Suprapubic skin (tissue), 4 donors: ENCODE results near the gene LRMDA. TPM values are rescaled to one million over a fixed set of nuclear protein-coding genes. Genes with fewer than 3 reads are reported as not detected.

Experiments
- DNase-seq, 2 donors: peaks; one replicate each; pipeline ENCODE4 v3.0.0-alpha.2; 2019; ENCODE audit warnings: low spot score in 2 of 2
- H3K27ac ChIP-seq: fragments of 200-600 bp; sonication (generic); one replicate; pipeline ENCODE4 v1.5.1; 2019
- H3K27me3 ChIP-seq: fragments of 200-600 bp; sonication (generic); one replicate; pipeline ENCODE4 v1.5.1; 2019
- H3K36me3 ChIP-seq: fragments of 200-600 bp; sonication (generic); one replicate; pipeline ENCODE4 v1.5.1; 2019
- H3K4me1 ChIP-seq: fragments of 200-600 bp; sonication (generic); one replicate; pipeline ENCODE4 v1.5.1; 2019
- H3K4me3 ChIP-seq: fragments of 200-600 bp; sonication (generic); one replicate; pipeline ENCODE4 v1.5.1; 2019; ENCODE audit warnings: mild to moderate bottlenecking
- H3K9me3 ChIP-seq: fragments of 200-600 bp; sonication (generic); one replicate; pipeline ENCODE4 v1.5.1; 2019
- CTCF ChIP-seq, 2 donors: fragments of 200-600 bp in 1 of 2; fragments of 450-650 bp in 1 of 2; sonication (generic) in 1 of 2; IDR thresholded peaks; one replicate each; pipeline ENCODE4 v1.5.1; 2016 to 2019; ENCODE audit warnings: antibody characterized with exemption in 2 of 2, mild to moderate bottlenecking in 1 of 2, moderate library complexity in 1 of 2
- EP300 ChIP-seq: sonication (generic); formaldehyde crosslinking; IDR thresholded peaks from one replicate; pipeline ENCODE4 v1.6.1; 2017; ENCODE audit warnings: antibody characterized with exemption
- POLR2A ChIP-seq, 2 donors: fragments of 450-650 bp; IDR thresholded peaks; one replicate each; pipeline ENCODE4 v1.6.1; 2017; ENCODE audit warnings: antibody characterized with exemption in 2 of 2, mild to moderate bottlenecking in 2 of 2, moderate library complexity in 2 of 2
- POLR2AphosphoS5 ChIP-seq, 3 donors: sonication (generic); formaldehyde crosslinking; IDR thresholded peaks; one replicate each; pipeline ENCODE4 v1.6.1; 2017; ENCODE audit warnings: antibody characterized with exemption in 3 of 3
- WGBS: methylation state at CpG from one replicate; pipeline ENCODE4 v1.1.5; 2018; 5-methylcytosine and 5-hydroxymethylcytosine counted together
- total RNA-seq, 4 donors: library from RNA; depleted of rRNA; stranded (reverse); fragments of >200 nt; gene quantifications; one replicate each; pipeline ENCODE4 v1.1.0, GENCODE V29; 2016

The LRMDA gene
- total RNA-seq, 4 donors from 2014 or later = 0.10 to 2.9 (median 1.9) TPM; not detected in 1

GRCh38 chr10:76357726-76358415 is 926.4 kb downstream of the LRMDA start:
- no peak for TF ChIP-seq CTCF (IDR thresholded peaks at IDR 0.05)
- no peak for TF ChIP-seq POLR2A (IDR thresholded peaks at IDR 0.05)
- no peak for TF ChIP-seq POLR2AphosphoS5 (IDR thresholded peaks at IDR 0.05)
- no peak for TF ChIP-seq EP300
- Histone ChIP-seq H3K36me3 (no peaks in the 10 kb centered on the region), H3K27me3 (no peaks in the 10 kb centered on the region), H3K27ac (no peak overlapping the region), H3K9me3 (no peaks in the 10 kb centered on the region), H3K4me3 (no peak overlapping the region), H3K4me1 (peaks cover 2% of the 10 kb centered on the region)
- 80% methylated on average over 8 of the region's 8 CpGs for WGBS
- no peak for DNase-seq

- 75% methylated on average over 5 of the region's 5 CpGs for WGBS
- no peak for DNase-seq
- TF ChIP-seq POLR2A (IDR thresholded peaks at IDR 0.05) (no peak), EP300 (no peak), POLR2AphosphoS5 (IDR thresholded peaks at IDR 0.05) (no peak), CTCF (IDR thresholded peaks at IDR 0.05) (no peak)
Measured at GRCh38 chr10:76358743-76359395, 927.4 kb downstream of the LRMDA start.

GRCh38 chr10:76375761-76376160 is 944.3 kb downstream of the LRMDA start:
- no peak for DNase-seq
- H3K27me3 ChIP-seq = no peaks in the 10 kb centered on the region
- no peak for TF ChIP-seq CTCF (IDR thresholded peaks at IDR 0.05)
- TF ChIP-seq POLR2A (IDR thresholded peaks at IDR 0.05) = no peak
- no peak for TF ChIP-seq POLR2AphosphoS5 (IDR thresholded peaks at IDR 0.05)
- TF ChIP-seq EP300 = no peak
- no peak overlapping the region for H3K27ac ChIP-seq
- H3K9me3 ChIP-seq = no peaks in the 10 kb centered on the region
- no peak overlapping the region for H3K4me3 ChIP-seq
- WGBS = 85% methylated on average over 1 of the region's 1 CpG
- H3K4me1 ChIP-seq = no peaks in the 10 kb centered on the region
- H3K36me3 ChIP-seq = no peaks in the 10 kb centered on the region

More at GRCh38 chr10:76358743-76359395, 927.4 kb downstream of the LRMDA start:
- Histone ChIP-seq H3K9me3 (no peaks in the 10 kb centered on the region), H3K27ac (no peak overlapping the region), H3K36me3 (no peaks in the 10 kb centered on the region), H3K4me1 (peaks cover 2% of the 10 kb centered on the region), H3K4me3 (no peak overlapping the region), H3K27me3 (no peaks in the 10 kb centered on the region)

GRCh38 chr10:76382381-76382851 is 951.0 kb downstream of the LRMDA start:
- H3K36me3 ChIP-seq = no peaks in the 10 kb centered on the region
- TF ChIP-seq POLR2A (IDR thresholded peaks at IDR 0.05) (no peak), POLR2AphosphoS5 (IDR thresholded peaks at IDR 0.05) (peak in 1 of 3 donors; percentile 33), EP300 (no peak)
- H3K27ac ChIP-seq = no peak overlapping the region
- H3K4me3 ChIP-seq = no peak overlapping the region
- H3K4me1 ChIP-seq = no peaks in the 10 kb centered on the region
- WGBS = 41% methylated on average over 2 of the region's 2 CpGs
- DNase-seq = no peak
- H3K9me3 ChIP-seq = no peaks in the 10 kb centered on the region
- no peaks in the 10 kb centered on the region for H3K27me3 ChIP-seq

- H3K27me3 ChIP-seq = no peaks in the 10 kb centered on the region
- H3K36me3 ChIP-seq = no peaks in the 10 kb centered on the region
- H3K4me3 ChIP-seq = no peak overlapping the region
- 83% methylated on average over 2 of the region's 2 CpGs for WGBS
- TF ChIP-seq POLR2AphosphoS5 (IDR thresholded peaks at IDR 0.05) (no peak), EP300 (no peak), CTCF (IDR thresholded peaks at IDR 0.05) (no peak), POLR2A (IDR thresholded peaks at IDR 0.05) (no peak)
- no peak for DNase-seq
- no peaks in the 10 kb centered on the region for H3K4me1 ChIP-seq
- H3K9me3 ChIP-seq = no peaks in the 10 kb centered on the region
- H3K27ac ChIP-seq = no peak overlapping the region
Measured at GRCh38 chr10:76388321-76389023, 957.0 kb downstream of the LRMDA start.
